ENCODE results near the gene NDUFS4.

NDUFS4 gene
- long read RNA-seq, transcript NDUFS4-201 (5 exons, 675 nt), result major isoform, 18 of 20 reads
- long read RNA-seq, partial matches to known transcripts, result 1 of 20 reads
- long read RNA-seq, other reads (novel, unspliced or antisense), result 0 of 20 reads

- TF ChIP-seq REST (IDR thresholded peaks at IDR 0.05; ENCODE audit: insufficient replicate concordance, low read depth) (peak; percentile 79), POLR2AphosphoS5 (IDR thresholded peaks at IDR 0.05; ENCODE audit: low read depth) (peak; percentile 89), SPI1 (IDR thresholded peaks at IDR 0.05; ENCODE audit: borderline replicate concordance, low read depth) (no peak)
- peaks cover 2% of the 10 kb centered on the region for H3K27me3 ChIP-seq (ENCODE audit: insufficient read depth, poor library complexity, severe bottlenecking)
- DNase-seq (ENCODE audit: low read depth in 1 of 2, low spot score in 1 of 2), result peak; percentile 88 to 90
- peak within 1 kb of the TSS; percentile 92 for H3K4me3 ChIP-seq (replicated peaks; ENCODE audit: insufficient read depth, low read length)
- H3K27ac ChIP-seq (replicated peaks), result peak within 1 kb of the TSS; percentile 87
These were observed at the start of gene NDUFS4 for GRCh38 chr5:53560506-53561191. Gene NDUFS4 (plus strand): TSS chr5:53560639. CDS start chr5:53560663, 24 bp downstream.

- Histone ChIP-seq H3K4me3 (replicated peaks; ENCODE audit: insufficient read depth, low read length) (no peak overlapping the region), H3K27me3 (ENCODE audit: insufficient read depth, poor library complexity, severe bottlenecking) (no peaks in the 10 kb centered on the region), H3K27ac (replicated peaks) (no peak overlapping the region)
- DNase-seq (ENCODE audit: low read depth in 1 of 2, low spot score in 1 of 2), result no peak
- TF ChIP-seq SPI1 (IDR thresholded peaks at IDR 0.05; ENCODE audit: borderline replicate concordance, low read depth) (no peak), REST (IDR thresholded peaks at IDR 0.05; ENCODE audit: insufficient replicate concordance, low read depth) (no peak), POLR2AphosphoS5 (IDR thresholded peaks at IDR 0.05; ENCODE audit: low read depth) (no peak), CTCF (IDR thresholded peaks at IDR 0.05; ENCODE audit: insufficient read depth, low read length) (no peak), GABPA (IDR thresholded peaks at IDR 0.05; ENCODE audit: low read depth) (no peak)
These were observed 47.9 kb upstream of the NDUFS4 start for GRCh38 chr5:53512539-53512938.

GRCh38 chr5:53515988-53516387 lies 44.5 kb upstream of the NDUFS4 start:
- TF ChIP-seq CTCF (IDR thresholded peaks at IDR 0.05; ENCODE audit: insufficient read depth, low read length), result no peak
- no peak for TF ChIP-seq REST (IDR thresholded peaks at IDR 0.05; ENCODE audit: insufficient replicate concordance, low read depth)
- no peak for TF ChIP-seq POLR2AphosphoS5 (IDR thresholded peaks at IDR 0.05; ENCODE audit: low read depth)
- TF ChIP-seq SPI1 (IDR thresholded peaks at IDR 0.05; ENCODE audit: borderline replicate concordance, low read depth), result no peak
- no peak for TF ChIP-seq GABPA (IDR thresholded peaks at IDR 0.05; ENCODE audit: low read depth)
- DNase-seq (ENCODE audit: low read depth in 1 of 2, low spot score in 1 of 2), result no peak
- Histone ChIP-seq H3K27me3 (ENCODE audit: insufficient read depth, poor library complexity, severe bottlenecking) (no peaks in the 10 kb centered on the region), H3K27ac (replicated peaks) (no peak overlapping the region), H3K4me3 (replicated peaks; ENCODE audit: insufficient read depth, low read length) (no peak overlapping the region)

Measured in HL-60 (cell line).